ENCODE measurements around the gene SMYD4. TPM values are rescaled to one million over a fixed set of nuclear protein-coding genes. Genes with fewer than 3 reads are reported as not detected.

SMYD4 gene
- total and polyA plus RNA-seq, 2 donors (not counting 1 experiment from before 2014, with no cell fraction given): 5.1 to 11.6 TPM

DNA sequence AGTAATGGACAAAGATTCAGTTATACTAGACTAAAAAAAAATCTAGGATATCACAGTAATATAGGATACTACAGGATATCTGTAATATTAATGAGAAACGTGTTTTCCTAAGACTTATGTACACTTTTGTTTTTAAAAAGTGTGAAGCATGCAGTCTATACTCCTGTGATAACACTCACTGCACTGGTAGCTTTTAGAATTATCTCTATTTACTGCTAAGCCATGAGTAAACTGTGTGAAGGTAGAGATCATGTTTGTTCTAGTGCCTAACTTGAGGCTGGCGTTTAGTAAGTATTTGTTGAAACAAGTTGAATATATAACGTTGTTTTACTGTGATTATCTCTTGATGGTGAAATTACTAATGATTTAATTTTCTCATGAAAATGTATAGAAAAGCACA lies 24.0 kb upstream of the SMYD4 start:
- H3K9ac ChIP-seq (ENCODE audit: insufficient read depth, low read length): no peak overlapping the region
- peaks cover 2% of the 10 kb centered on the region for H3K36me3 ChIP-seq (ENCODE audit: control insufficient read depth, insufficient read depth, low read length)
- H3K27ac ChIP-seq (ENCODE audit: insufficient read depth, low read length): no peak overlapping the region
- no peaks in the 10 kb centered on the region for H3K4me1 ChIP-seq (ENCODE audit: control insufficient read depth, extremely low read depth, insufficient read depth, low read length)
- H3K27me3 ChIP-seq (ENCODE audit: control insufficient read depth, insufficient read depth, low read length): no peaks in the 10 kb centered on the region
- no peak overlapping the region for H2AFZ ChIP-seq (ENCODE audit: low read length)
- no peak for TF ChIP-seq EZH2 (IDR thresholded peaks at IDR 0.05; ENCODE audit: low read length, missing control alignments)
- TF ChIP-seq, protein P1, sequence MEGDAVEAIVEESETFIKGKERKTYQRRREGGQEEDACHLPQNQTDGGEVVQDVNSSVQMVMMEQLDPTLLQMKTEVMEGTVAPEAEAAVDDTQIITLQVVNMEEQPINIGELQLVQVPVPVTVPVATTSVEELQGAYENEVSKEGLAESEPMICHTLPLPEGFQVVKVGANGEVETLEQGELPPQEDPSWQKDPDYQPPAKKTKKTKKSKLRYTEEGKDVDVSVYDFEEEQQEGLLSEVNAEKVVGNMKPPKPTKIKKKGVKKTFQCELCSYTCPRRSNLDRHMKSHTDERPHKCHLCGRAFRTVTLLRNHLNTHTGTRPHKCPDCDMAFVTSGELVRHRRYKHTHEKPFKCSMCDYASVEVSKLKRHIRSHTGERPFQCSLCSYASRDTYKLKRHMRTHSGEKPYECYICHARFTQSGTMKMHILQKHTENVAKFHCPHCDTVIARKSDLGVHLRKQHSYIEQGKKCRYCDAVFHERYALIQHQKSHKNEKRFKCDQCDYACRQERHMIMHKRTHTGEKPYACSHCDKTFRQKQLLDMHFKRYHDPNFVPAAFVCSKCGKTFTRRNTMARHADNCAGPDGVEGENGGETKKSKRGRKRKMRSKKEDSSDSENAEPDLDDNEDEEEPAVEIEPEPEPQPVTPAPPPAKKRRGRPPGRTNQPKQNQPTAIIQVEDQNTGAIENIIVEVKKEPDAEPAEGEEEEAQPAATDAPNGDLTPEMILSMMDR (conservative IDR thresholded peaks at IDR 0.05 in 1 of 2, IDR thresholded peaks at IDR 0.05 in 1 of 2; ENCODE audit: low read depth in 1 of 2, low read length in 2 of 2): no peak
- no peak overlapping the region for H3K4me3 ChIP-seq (replicated peaks in 1 of 4; ENCODE audit: control extremely low read depth in 1 of 4, insufficient read depth in 1 of 4, low read depth in 3 of 4, low read length in 4 of 4)
- no peaks in the 10 kb centered on the region for H4K20me1 ChIP-seq (ENCODE audit: control insufficient read depth, extremely low read depth, insufficient read depth, low read length)
- H3K4me2 ChIP-seq (ENCODE audit: extremely low read depth, insufficient read depth, low read length): no peak overlapping the region
- H3K9me3 ChIP-seq (ENCODE audit: control insufficient read depth, insufficient read depth, low read depth, low read length): no peaks in the 10 kb centered on the region
- no peak for DNase-seq (ENCODE audit: low read depth in 2 of 2)
- H3K79me2 ChIP-seq (ENCODE audit: control insufficient read depth, insufficient read depth, low read length): no peaks in the 10 kb centered on the region

DNA sequence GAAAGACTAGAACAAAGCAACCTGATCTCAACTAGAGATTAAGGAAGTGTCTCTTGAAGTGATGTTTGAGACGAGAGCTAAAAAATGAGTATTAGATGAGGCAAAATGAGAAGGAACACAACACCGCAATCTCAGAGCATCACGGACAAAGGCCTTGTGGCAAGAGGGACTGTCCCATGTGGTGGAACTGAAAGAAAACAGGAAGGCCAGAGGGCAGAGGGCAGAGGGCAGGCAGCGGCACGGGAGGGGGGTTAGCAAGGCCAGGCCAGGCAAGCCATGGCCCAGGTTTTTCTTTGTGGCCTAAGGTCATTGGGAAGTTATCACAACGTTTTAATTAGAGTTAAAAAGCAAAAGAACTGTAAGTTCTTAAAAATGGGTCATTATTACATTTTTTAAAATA lies 22.6 kb upstream of the SMYD4 start:
- no peak overlapping the region for H2AFZ ChIP-seq (ENCODE audit: low read length)
- no peak overlapping the region for H3K27ac ChIP-seq (ENCODE audit: insufficient read depth, low read length)
- H3K36me3 ChIP-seq (ENCODE audit: control insufficient read depth, insufficient read depth, low read length): peaks cover 2% of the 10 kb centered on the region
- H3K4me3 ChIP-seq (replicated peaks in 1 of 4; ENCODE audit: control extremely low read depth in 1 of 4, insufficient read depth in 1 of 4, low read depth in 3 of 4, low read length in 4 of 4): no peak overlapping the region
- no peak for DNase-seq (ENCODE audit: low read depth in 2 of 2)
- H3K9me3 ChIP-seq (ENCODE audit: control insufficient read depth, insufficient read depth, low read depth, low read length): no peaks in the 10 kb centered on the region
- H4K20me1 ChIP-seq (ENCODE audit: control insufficient read depth, extremely low read depth, insufficient read depth, low read length): no peaks in the 10 kb centered on the region
- no peak overlapping the region for H3K4me2 ChIP-seq (ENCODE audit: extremely low read depth, insufficient read depth, low read length)
- H3K4me1 ChIP-seq (ENCODE audit: control insufficient read depth, extremely low read depth, insufficient read depth, low read length): no peaks in the 10 kb centered on the region
- no peak overlapping the region for H3K9ac ChIP-seq (ENCODE audit: insufficient read depth, low read length)
- no peaks in the 10 kb centered on the region for H3K27me3 ChIP-seq (ENCODE audit: control insufficient read depth, insufficient read depth, low read length)
- TF ChIP-seq, protein P1 (conservative IDR thresholded peaks at IDR 0.05 in 1 of 2, IDR thresholded peaks at IDR 0.05 in 1 of 2; ENCODE audit: low read depth in 1 of 2, low read length in 2 of 2): no peak
- TF ChIP-seq EZH2 (IDR thresholded peaks at IDR 0.05; ENCODE audit: low read length, missing control alignments): no peak
- no peaks in the 10 kb centered on the region for H3K79me2 ChIP-seq (ENCODE audit: control insufficient read depth, insufficient read depth, low read length)

DNA sequence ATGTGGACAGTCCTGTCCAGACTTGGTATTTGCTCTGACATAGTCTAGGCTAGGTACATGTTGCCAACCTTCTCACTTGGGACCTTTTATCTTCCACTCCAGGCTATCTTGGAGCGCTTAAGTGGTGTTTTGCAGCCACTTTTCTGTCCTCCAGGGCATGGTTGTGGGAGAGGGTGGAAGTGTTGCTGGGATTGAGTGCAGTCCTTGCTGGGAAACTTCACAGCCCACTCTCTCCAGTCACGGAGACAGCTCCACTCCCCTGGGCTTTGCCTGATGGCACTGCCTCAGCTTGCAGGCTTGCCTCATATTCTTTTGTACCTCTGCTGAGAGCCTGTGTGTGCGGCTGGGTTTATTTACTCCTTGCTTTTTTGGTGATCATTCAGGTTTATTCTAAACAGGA lies 17.5 kb upstream of the SMYD4 start:
- no peak for DNase-seq (ENCODE audit: low read depth in 2 of 2)
- Histone ChIP-seq H3K9me3 (ENCODE audit: control insufficient read depth, insufficient read depth, low read depth, low read length) (no peaks in the 10 kb centered on the region), H2AFZ (ENCODE audit: low read length) (no peak overlapping the region), H4K20me1 (ENCODE audit: control insufficient read depth, extremely low read depth, insufficient read depth, low read length) (no peaks in the 10 kb centered on the region), H3K36me3 (ENCODE audit: control insufficient read depth, insufficient read depth, low read length) (peaks cover 4% of the 10 kb centered on the region), H3K4me3 (replicated peaks in 1 of 4; ENCODE audit: control extremely low read depth in 1 of 4, insufficient read depth in 1 of 4, low read depth in 3 of 4, low read length in 4 of 4) (no peak overlapping the region), H3K27me3 (ENCODE audit: control insufficient read depth, insufficient read depth, low read length) (no peaks in the 10 kb centered on the region), H3K4me1 (ENCODE audit: control insufficient read depth, extremely low read depth, insufficient read depth, low read length) (no peaks in the 10 kb centered on the region), H3K27ac (ENCODE audit: insufficient read depth, low read length) (no peak overlapping the region), H3K9ac (ENCODE audit: insufficient read depth, low read length) (no peak overlapping the region), H3K4me2 (ENCODE audit: extremely low read depth, insufficient read depth, low read length) (no peak overlapping the region), H3K79me2 (ENCODE audit: control insufficient read depth, insufficient read depth, low read length) (no peaks in the 10 kb centered on the region)
- TF ChIP-seq EZH2 (IDR thresholded peaks at IDR 0.05; ENCODE audit: low read length, missing control alignments): no peak
- TF ChIP-seq, protein P1 (conservative IDR thresholded peaks at IDR 0.05 in 1 of 2, IDR thresholded peaks at IDR 0.05 in 1 of 2; ENCODE audit: low read depth in 1 of 2, low read length in 2 of 2): no peak

Measured in fibroblast of lung (primary cell).